Gastroesophageal sphincter (tissue), 3 donors: Measurements from ENCODE around the gene PAX5.

Experiments used
- POLR2AphosphoS5 ChIP-seq: sonication (generic); formaldehyde crosslinking; IDR thresholded peaks from one replicate; pipeline ENCODE4 v1.6.1; 2017; ENCODE audit warnings: antibody characterized with exemption
- TF ChIP-seq, protein P1 (sequence below), 4 experiments: fragments of 200-600 bp in 2 of 4; fragments of 450-650 bp in 2 of 4; sonication (generic) in 1 of 4; IDR thresholded peaks; one replicate each; pipeline ENCODE4 v1.5.1; 2017 to 2019; ENCODE audit warnings: antibody characterized with exemption in 4 of 4, mild to moderate bottlenecking in 2 of 4, moderate library complexity in 2 of 4

DNA sequence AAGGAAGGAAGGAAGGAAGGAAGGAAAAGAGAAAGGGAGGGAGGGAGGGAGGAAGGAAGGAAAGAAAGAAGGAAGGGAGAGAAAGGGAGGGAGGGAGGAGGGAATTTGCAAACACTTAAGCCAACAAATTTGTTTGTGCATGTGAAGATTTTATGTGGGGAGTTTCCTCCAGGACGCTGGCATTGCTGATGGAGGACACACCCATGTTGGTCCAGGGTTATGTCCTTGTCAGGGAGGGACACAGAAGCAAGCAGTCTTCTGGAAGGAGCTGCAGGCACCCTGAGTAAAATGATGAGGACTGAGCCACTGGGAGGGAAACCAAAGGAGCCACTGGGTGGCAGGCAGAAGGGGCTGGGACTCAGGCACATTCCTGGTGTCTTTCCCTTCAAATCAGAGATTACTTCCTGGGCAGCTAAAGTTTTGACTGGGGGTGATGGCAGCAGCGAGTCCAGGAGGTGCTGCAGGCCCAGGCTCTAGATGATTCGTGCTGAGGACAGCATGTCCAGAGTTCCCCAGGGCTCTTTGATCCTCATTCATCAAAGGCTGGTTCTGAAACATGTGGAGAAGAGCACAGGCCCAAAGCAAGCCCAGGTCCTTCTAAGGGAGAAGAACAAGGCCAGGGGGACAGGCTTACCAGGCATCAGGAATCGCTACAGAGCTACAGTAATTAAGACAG is 109.2 kb downstream of the PAX5 start:
- TF ChIP-seq, protein P1, sequence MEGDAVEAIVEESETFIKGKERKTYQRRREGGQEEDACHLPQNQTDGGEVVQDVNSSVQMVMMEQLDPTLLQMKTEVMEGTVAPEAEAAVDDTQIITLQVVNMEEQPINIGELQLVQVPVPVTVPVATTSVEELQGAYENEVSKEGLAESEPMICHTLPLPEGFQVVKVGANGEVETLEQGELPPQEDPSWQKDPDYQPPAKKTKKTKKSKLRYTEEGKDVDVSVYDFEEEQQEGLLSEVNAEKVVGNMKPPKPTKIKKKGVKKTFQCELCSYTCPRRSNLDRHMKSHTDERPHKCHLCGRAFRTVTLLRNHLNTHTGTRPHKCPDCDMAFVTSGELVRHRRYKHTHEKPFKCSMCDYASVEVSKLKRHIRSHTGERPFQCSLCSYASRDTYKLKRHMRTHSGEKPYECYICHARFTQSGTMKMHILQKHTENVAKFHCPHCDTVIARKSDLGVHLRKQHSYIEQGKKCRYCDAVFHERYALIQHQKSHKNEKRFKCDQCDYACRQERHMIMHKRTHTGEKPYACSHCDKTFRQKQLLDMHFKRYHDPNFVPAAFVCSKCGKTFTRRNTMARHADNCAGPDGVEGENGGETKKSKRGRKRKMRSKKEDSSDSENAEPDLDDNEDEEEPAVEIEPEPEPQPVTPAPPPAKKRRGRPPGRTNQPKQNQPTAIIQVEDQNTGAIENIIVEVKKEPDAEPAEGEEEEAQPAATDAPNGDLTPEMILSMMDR (IDR thresholded peaks at IDR 0.05): no peak
- no peak for TF ChIP-seq POLR2AphosphoS5
